ENCODE results near the gene KCTD18. TPM values are rescaled to one million over a fixed set of nuclear protein-coding genes. Genes with fewer than 3 reads are reported as not detected.

The KCTD18 gene
- total RNA-seq, 1 donor from 2014 or later = 13.0 TPM

DNA sequence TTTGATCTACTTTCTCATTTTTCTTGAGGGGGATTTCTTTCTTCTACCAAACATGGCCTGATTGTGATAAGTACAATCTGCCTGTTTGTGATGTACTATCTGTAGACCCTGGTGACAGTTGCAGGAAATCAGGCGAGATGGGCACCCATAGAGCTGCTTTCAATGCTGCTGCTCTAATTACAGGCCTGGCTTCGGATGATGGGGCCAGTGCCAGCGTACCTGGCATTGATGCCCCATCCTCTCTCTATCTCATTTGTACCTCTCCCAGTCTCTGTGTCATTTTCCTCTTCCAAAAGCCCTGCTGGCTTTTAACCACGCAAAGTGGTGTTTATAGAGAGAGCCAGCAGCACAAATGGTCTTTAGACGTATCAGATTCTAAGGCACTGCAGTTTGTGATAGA, 69.9 kb downstream of the KCTD18 start:
- Histone ChIP-seq H3K9me3 (no peaks in the 10 kb centered on the region), H3K27ac (no peak overlapping the region), H3K4me3 (no peak overlapping the region), H3K27me3 (no peaks in the 10 kb centered on the region), H3K4me1 (no peaks in the 10 kb centered on the region), H3K36me3 (peaks cover 19% of the 10 kb centered on the region)
- intact Hi-C loops (cut with DNase I) = no loop called here
- no peak for TF ChIP-seq CTCF (IDR thresholded peaks at IDR 0.05)
- DNase-seq (no peak), ATAC-seq (no peak)

Other genes starting within 250 kb of the KCTD18 start
- 92.7 TPM for gene SPATS2L, start 203.4 kb downstream of the KCTD18 start, total RNA-seq
- 2.1 TPM for gene SGO2, start 16.1 kb upstream of the KCTD18 start, total RNA-seq
- 24.3 TPM for gene AOX1, start 75.9 kb upstream of the KCTD18 start, total RNA-seq